Smooth muscle cell (in vitro differentiated cells): ENCODE results near the gene GRAMD1A. TPM values are rescaled to one million over a fixed set of nuclear protein-coding genes. Genes with fewer than 3 reads are reported as not detected.

Source experiments
- DNase-seq: peaks from one replicate; lab custom pipeline; 2025; ENCODE audit not compliant: unreplicated experiment; lab: John Stamatoyannopoulos, UW
- H2AFZ ChIP-seq: fragments of 200-600 bp; sonication (generic); 2 replicates; pipeline ENCODE4 v1.6.0; 2016; ENCODE audit warnings: antibody characterized with exemption, low read depth, mild to moderate bottlenecking
- H3F3A ChIP-seq: fragments of 200-600 bp; sonication (generic); 2 replicates; pipeline ENCODE4 v1.6.0; 2017; ENCODE audit warnings: antibody characterized with exemption, low read depth
- H3K27ac ChIP-seq: fragments of 200-600 bp; sonication (generic); 2 replicates; pipeline ENCODE4 v1.5.1; 2016; ENCODE audit warnings: low read depth, mild to moderate bottlenecking
- H3K27me3 ChIP-seq: fragments of 200-600 bp; sonication (generic); 2 replicates; pipeline ENCODE4 v1.6.1; 2016; ENCODE audit warnings: low read depth, mild to moderate bottlenecking
- H3K36me3 ChIP-seq: fragments of 200-600 bp; sonication (generic); 2 replicates; pipeline ENCODE4 v1.5.1; 2016; ENCODE audit warnings: low read depth
- H3K4me1 ChIP-seq: fragments of 200-600 bp; sonication (generic); 2 replicates; pipeline ENCODE4 v1.5.1; 2016; ENCODE audit warnings: low read depth
- H3K4me2 ChIP-seq: fragments of 200-600 bp; sonication (generic); 2 replicates; pipeline ENCODE4 v1.6.0; 2016; ENCODE audit warnings: mild to moderate bottlenecking
- H3K4me3 ChIP-seq: fragments of 200-600 bp; sonication (generic); 2 replicates; pipeline ENCODE4 v1.5.1; 2016; ENCODE audit warnings: mild to moderate bottlenecking
- H3K79me2 ChIP-seq: fragments of 200-600 bp; sonication (generic); 2 replicates; pipeline ENCODE4 v1.6.0; 2016; ENCODE audit warnings: low read depth, mild to moderate bottlenecking
- H3K9ac ChIP-seq: fragments of 200-600 bp; sonication (generic); 2 replicates; pipeline ENCODE4 v1.6.0; 2016; ENCODE audit warnings: low read depth
- H3K9me3 ChIP-seq: fragments of 200-600 bp; sonication (generic); replicated peaks from 2 replicates; pipeline ENCODE4 v1.5.1; 2016; ENCODE audit warnings: low read depth
- H4K20me1 ChIP-seq: fragments of 200-600 bp; sonication (generic); 2 replicates; pipeline ENCODE4 v1.6.0; 2016; ENCODE audit warnings: low read depth
- WGBS: methylation state at CpG from one replicate; pipeline ENCODE4 v1.1.7; 2016; ENCODE audit warnings: low lambda C conversion rate; 5-methylcytosine and 5-hydroxymethylcytosine counted together
- polyA plus RNA-seq: library from polyadenylated mRNA; unstranded; fragments of >200 nt; fragmentation: Nextera tagmentation; extraction: Ambion mirVana; gene quantifications from 2 replicates; pipeline ENCODE4 v1.2.1, GENCODE V29; 2016
- total RNA-seq: library from RNA; depleted of rRNA; stranded (reverse); fragments of >200 nt; gene quantifications from 2 replicates; pipeline ENCODE4 v1.2.3, GENCODE V29; 2014
- TF ChIP-seq, protein P1 (sequence below): fragments of 200-600 bp; sonication (generic); IDR thresholded peaks from 2 replicates; pipeline ENCODE4 v1.5.1; 2017; ENCODE audit warnings: borderline replicate concordance, mild to moderate bottlenecking, antibody characterized with exemption; ENCODE audit not compliant: insufficient read depth, poor library complexity, severe bottlenecking

The GRAMD1A gene
- total and polyA plus RNA-seq, 2 experiments from 2014 or later, result 27.6 to 59.6 TPM

DNA sequence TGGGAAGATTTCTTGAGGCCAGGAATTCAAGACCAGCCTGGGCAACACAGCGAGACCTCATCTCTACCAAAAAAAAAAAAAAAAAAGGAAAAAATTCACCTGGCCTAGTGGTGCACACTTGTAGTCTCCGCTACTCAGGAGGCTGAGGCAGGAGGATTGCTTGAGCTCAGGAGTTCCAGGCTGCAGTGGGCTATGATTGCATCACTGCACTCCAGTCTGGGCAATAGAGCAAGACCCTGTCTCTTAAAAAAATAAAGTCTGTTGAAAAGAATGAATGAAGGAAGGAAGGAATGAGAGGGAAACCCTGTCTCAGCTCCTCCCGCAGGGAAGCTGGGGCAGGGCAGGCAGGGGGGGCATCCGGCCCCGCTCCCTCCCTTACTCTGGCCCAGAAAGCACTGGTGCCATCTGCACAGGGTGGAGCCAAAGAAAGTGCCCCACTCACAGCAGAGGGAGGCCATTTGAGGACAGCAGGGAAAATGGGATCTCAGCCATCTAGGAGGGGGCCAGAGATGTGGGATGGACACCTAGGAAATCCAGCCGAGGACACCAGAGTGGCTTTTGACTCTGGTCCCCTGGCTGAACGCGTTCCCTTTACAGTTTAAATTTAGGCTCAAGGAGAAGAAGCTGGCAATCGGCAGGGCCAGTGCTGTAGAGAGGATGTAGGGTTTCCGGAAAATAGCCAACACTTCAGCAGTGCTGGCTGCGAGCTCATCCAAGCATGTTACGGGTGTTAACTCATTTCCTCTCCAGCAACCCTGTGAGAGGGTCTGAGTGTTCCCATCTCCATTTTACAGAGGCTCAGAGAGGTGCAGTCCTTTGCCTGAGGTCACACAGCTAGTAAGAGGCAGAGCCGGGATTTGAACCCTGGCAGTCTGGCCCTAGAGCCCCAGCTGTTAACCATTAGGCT lies 37.8 kb downstream of the GRAMD1A start:
- DNase-seq, result no peak
- Histone ChIP-seq H3K4me1 (no peaks in the 10 kb centered on the region), H2AFZ (no peak overlapping the region), H3K79me2 (no peaks in the 10 kb centered on the region), H3K9ac (no peak overlapping the region), H3K4me3 (no peak overlapping the region), H3K4me2 (no peak overlapping the region), H3K9me3 (no peaks in the 10 kb centered on the region), H3K27me3 (no peaks in the 10 kb centered on the region), H3K36me3 (no peaks in the 10 kb centered on the region), H3F3A (no peaks in the 10 kb centered on the region), H3K27ac (no peak overlapping the region), H4K20me1 (no peaks in the 10 kb centered on the region)
- WGBS, result 90% methylated on average over 12 of the region's 13 CpGs
- TF ChIP-seq, protein P1, sequence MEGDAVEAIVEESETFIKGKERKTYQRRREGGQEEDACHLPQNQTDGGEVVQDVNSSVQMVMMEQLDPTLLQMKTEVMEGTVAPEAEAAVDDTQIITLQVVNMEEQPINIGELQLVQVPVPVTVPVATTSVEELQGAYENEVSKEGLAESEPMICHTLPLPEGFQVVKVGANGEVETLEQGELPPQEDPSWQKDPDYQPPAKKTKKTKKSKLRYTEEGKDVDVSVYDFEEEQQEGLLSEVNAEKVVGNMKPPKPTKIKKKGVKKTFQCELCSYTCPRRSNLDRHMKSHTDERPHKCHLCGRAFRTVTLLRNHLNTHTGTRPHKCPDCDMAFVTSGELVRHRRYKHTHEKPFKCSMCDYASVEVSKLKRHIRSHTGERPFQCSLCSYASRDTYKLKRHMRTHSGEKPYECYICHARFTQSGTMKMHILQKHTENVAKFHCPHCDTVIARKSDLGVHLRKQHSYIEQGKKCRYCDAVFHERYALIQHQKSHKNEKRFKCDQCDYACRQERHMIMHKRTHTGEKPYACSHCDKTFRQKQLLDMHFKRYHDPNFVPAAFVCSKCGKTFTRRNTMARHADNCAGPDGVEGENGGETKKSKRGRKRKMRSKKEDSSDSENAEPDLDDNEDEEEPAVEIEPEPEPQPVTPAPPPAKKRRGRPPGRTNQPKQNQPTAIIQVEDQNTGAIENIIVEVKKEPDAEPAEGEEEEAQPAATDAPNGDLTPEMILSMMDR, result no peak

DNA sequence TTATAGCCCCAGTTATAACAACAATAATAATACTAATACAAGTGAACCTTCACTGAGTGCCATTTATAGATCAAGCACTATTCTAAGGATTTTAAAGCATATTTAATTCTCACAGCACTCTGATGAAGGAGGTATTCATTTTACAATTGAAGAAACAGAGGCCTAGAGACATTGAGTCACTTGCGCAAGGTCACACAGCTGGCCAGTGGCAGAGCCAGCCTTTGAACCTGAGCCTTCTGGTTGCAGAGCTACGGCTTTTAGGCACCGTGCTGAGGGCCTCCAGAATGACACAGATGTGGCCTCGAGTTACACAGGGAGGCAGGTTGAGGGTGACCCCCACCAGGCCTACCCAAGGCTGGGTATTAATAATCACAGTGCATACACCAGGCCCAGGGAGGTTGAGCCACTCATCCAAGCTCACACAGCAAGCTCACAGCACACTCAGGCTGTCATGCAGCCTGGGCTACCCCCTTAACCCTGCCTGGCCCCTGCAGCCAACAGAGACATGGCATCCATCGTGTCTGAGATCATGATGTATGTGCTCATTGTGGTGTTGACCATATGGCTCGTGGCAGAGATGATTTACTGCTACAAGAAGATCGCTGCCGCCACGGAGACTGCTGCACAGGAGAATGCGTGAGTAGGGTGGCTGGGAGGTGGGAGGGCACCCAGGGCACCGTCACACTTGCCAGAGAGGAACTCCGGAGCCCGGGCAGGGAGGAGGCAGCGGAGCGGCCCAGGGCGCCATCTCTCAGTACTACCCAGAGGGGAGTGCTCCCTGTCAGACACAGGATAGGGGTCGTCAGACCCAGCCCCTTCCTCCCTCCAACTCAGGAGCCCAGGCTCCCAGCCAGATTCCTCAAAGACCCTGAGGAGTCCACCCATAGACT lies 38.7 kb downstream of the GRAMD1A start:
- Histone ChIP-seq H3K27ac (no peak overlapping the region), H3K79me2 (no peaks in the 10 kb centered on the region), H4K20me1 (no peaks in the 10 kb centered on the region), H3K4me3 (no peak overlapping the region), H2AFZ (no peak overlapping the region), H3K9ac (no peak overlapping the region), H3K9me3 (no peaks in the 10 kb centered on the region), H3K36me3 (no peaks in the 10 kb centered on the region), H3K4me1 (no peaks in the 10 kb centered on the region), H3K4me2 (no peak overlapping the region), H3F3A (no peaks in the 10 kb centered on the region), H3K27me3 (no peaks in the 10 kb centered on the region)
- no peak for DNase-seq
- TF ChIP-seq, protein P1, result no peak
- 91% methylated on average over 17 of the region's 17 CpGs for WGBS

DNA sequence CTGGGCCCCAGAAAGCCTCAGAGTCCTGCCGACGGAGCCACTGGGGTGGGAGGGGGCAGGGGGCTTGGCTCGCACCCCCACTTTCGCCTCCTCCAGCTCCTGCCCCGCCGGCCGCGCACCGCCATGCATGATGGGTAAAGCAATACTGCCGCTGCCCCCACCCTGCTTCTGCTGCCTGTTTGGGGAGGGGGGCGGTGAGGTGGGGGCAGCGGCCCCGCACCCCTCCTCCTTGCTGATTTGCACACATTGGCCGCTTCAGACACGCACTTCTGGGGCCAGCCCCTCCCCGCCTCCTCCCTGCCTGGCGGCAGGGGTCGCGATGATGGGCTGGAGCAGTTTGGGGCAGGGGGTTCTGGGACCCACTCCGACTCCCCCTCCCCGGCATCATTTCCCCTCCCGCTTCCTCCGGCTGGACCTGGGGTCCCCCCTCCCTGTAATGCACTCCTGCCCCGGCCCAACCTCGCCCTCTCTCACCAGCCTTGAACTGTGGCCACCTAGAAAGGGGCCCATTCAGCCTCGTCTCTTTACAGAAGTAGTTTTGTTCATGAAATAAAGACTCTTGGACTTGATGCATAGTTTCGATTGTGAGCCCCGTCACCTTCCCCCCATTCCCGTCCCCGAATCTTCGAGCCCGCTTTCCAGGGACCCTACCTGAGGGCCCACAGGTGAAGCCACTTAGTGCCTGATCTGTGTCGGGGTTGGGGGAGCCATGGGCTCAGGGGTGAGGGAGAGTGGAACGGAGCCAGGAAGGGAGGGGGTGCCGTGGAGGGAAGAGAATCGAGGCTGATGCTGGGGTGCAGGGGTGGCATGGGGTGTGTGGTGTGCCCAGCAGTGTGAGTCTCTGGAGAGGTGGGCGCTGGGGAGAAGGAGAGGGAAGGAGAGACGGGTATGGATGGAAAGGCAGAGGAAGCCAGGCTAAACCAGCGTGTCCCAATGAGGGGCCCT lies 40.0 kb downstream of the GRAMD1A start:
- peak overlapping the region; percentile 67 for H3K4me2 ChIP-seq
- 92% methylated on average over 31 of the region's 39 CpGs for WGBS
- no peak for DNase-seq
- H3K4me1 ChIP-seq, result no peaks in the 10 kb centered on the region
- no peaks in the 10 kb centered on the region for H3K79me2 ChIP-seq
- H3K9me3 ChIP-seq, result no peaks in the 10 kb centered on the region
- H3K27me3 ChIP-seq, result no peaks in the 10 kb centered on the region
- no peak overlapping the region for H3K9ac ChIP-seq
- no peaks in the 10 kb centered on the region for H4K20me1 ChIP-seq
- H3K36me3 ChIP-seq, result no peaks in the 10 kb centered on the region
- H2AFZ ChIP-seq, result no peak overlapping the region
- TF ChIP-seq, protein P1, result no peak
- no peaks in the 10 kb centered on the region for H3F3A ChIP-seq
- no peak overlapping the region for H3K27ac ChIP-seq
- H3K4me3 ChIP-seq, result no peak overlapping the region
